ENCODE data around the gene CYP39A1.

DNA sequence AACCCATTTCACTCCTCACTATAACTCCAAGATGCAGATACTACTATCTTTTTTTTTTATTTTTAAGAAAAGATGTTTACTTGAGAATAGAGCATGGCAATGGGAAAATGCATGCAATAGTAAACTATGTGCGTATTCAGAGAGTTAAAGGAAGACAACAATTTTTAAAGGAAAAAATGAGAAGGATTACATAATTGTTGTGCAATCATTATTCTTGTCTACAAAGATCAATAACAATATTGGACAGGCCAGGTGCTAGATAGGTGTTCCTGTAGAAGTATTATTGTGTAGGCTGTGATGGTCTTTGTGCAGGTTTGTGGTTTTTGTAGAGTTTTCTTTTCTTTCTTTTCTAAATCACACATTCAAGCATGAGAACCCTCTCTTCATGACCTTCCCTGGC lies 20.6 kb downstream of the CYP39A1 start:
- TF ChIP-seq, protein P1, sequence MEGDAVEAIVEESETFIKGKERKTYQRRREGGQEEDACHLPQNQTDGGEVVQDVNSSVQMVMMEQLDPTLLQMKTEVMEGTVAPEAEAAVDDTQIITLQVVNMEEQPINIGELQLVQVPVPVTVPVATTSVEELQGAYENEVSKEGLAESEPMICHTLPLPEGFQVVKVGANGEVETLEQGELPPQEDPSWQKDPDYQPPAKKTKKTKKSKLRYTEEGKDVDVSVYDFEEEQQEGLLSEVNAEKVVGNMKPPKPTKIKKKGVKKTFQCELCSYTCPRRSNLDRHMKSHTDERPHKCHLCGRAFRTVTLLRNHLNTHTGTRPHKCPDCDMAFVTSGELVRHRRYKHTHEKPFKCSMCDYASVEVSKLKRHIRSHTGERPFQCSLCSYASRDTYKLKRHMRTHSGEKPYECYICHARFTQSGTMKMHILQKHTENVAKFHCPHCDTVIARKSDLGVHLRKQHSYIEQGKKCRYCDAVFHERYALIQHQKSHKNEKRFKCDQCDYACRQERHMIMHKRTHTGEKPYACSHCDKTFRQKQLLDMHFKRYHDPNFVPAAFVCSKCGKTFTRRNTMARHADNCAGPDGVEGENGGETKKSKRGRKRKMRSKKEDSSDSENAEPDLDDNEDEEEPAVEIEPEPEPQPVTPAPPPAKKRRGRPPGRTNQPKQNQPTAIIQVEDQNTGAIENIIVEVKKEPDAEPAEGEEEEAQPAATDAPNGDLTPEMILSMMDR (IDR thresholded peaks at IDR 0.05), result no peak
- no peak for TF ChIP-seq POLR2A (IDR thresholded peaks at IDR 0.05)
- TF ChIP-seq POLR2AphosphoS5 (IDR thresholded peaks at IDR 0.05), result no peak

Data from stomach (tissue), 4 donors.